T-cell (primary cell): ENCODE data around the gene C2orf92. TPM values are rescaled to one million over a fixed set of nuclear protein-coding genes. Genes with fewer than 3 reads are reported as not detected.

Experiments used
- ATAC-seq, 4 experiments: fragments of 200-7000 bp in 3 of 4; fragments of 150-1000 bp in 1 of 4; cut with Tn5 transposase; replicated peaks in 1 of 4; 1 replicate in 3 of 4; 2 replicates in 1 of 4; pipeline ENCODE4 v1.10.0; 2021; ENCODE audit warnings: moderate library complexity in 3 of 4, mild to moderate bottlenecking in 2 of 4, moderate number of reproducible peaks in 1 of 4
- CTCF ChIA-PET, 2 donors: fragments of 300-600 bp; sonication (Branson Sonifier 250); formaldehyde crosslinking; loops; one replicate each; lab custom pipeline; 2022; ENCODE audit warnings: antibody characterized with exemption in 2 of 2; lab: Charles Lee
- POLR2A ChIA-PET, 2 donors: fragments of 300-600 bp; sonication (Branson Sonifier 250); formaldehyde crosslinking; loops; one replicate each; lab custom pipeline; 2022; ENCODE audit warnings: antibody characterized with exemption in 2 of 2; lab: Charles Lee
- DNase-seq, 35 experiments: peaks; one replicate each; pipeline versions ENCODE4 v3.0.0 to v3.0.0-alpha.2; 2013 to 2023
- H3K27ac ChIP-seq: one replicate; pipeline ENCODE4 v1.5.1; 2013; ENCODE audit warnings: low read length
- H3K27me3 ChIP-seq, 2 experiments: replicated peaks in 1 of 2; 1 replicate in 1 of 2; 2 replicates in 1 of 2; pipeline versions ENCODE4 v1.6.1 to v1.7.0; 2013; ENCODE audit warnings: low read length in 1 of 2, mixed read lengths in 1 of 2; ENCODE audit not compliant: control insufficient read depth in 2 of 2, insufficient read depth in 2 of 2; ENCODE audit errors: extremely low read depth in 1 of 2
- H3K36me3 ChIP-seq, 2 donors: 1 replicate in 1 of 2; 2 replicates in 1 of 2; pipeline versions ENCODE4 v1.6.1 to v1.7.0; 2013; ENCODE audit warnings: low read length in 1 of 2; ENCODE audit not compliant: control insufficient read depth in 2 of 2, insufficient read depth in 1 of 2; ENCODE audit errors: extremely low read depth in 1 of 2
- H3K4me1 ChIP-seq, 2 experiments: 1 replicate in 1 of 2; 2 replicates in 1 of 2; pipeline versions ENCODE4 v1.6.1 to v1.7.0; 2013; ENCODE audit warnings: low read length in 2 of 2, mixed read lengths in 1 of 2; ENCODE audit not compliant: insufficient read depth in 2 of 2, control insufficient read depth in 1 of 2; ENCODE audit errors: extremely low read depth in 1 of 2
- H3K4me3 ChIP-seq, 2 donors: 1 replicate in 1 of 2; 2 replicates in 1 of 2; pipeline versions ENCODE4 v1.5.1 to v1.7.0; 2013; ENCODE audit warnings: mild to moderate bottlenecking in 2 of 2, low read length in 1 of 2, moderate library complexity in 1 of 2; ENCODE audit not compliant: control insufficient read depth in 1 of 2; ENCODE audit errors: extremely low read depth in 1 of 2
- H3K9me3 ChIP-seq: 2 replicates; pipeline ENCODE4 v1.7.0; 2013
- H3K27ac Mint-ChIP-seq, 2 donors: one replicate each; pipeline ENCODE4 v1.8.0; 2020 to 2021; ENCODE audit warnings: mild to moderate bottlenecking in 2 of 2, mixed read lengths in 2 of 2
- H3K27me3 Mint-ChIP-seq, 2 donors: one replicate each; pipeline ENCODE4 v1.8.0; 2021 to 2022; ENCODE audit warnings: mixed read lengths in 2 of 2
- H3K36me3 Mint-ChIP-seq: one replicate; pipeline ENCODE4 v1.8.0; 2021; ENCODE audit warnings: mixed read lengths
- H3K4me1 Mint-ChIP-seq, 3 donors: one replicate each; pipeline ENCODE4 v1.8.0; 2020 to 2022; ENCODE audit warnings: mixed read lengths in 3 of 3, mild to moderate bottlenecking in 1 of 3
- H3K4me3 Mint-ChIP-seq, 3 donors: one replicate each; pipeline ENCODE4 v1.8.0; 2020 to 2022; ENCODE audit warnings: mild to moderate bottlenecking in 3 of 3, mixed read lengths in 3 of 3, moderate library complexity in 3 of 3
- H3K9me3 Mint-ChIP-seq, 3 donors: one replicate each; pipeline ENCODE4 v1.8.0; 2020 to 2022; ENCODE audit warnings: mixed read lengths in 3 of 3
- WGBS: methylation state at CpG from one replicate; pipeline ENCODE4 v1.1.5; 2013; ENCODE audit warnings: missing lambda C conversion rate; ENCODE audit not compliant: insufficient coverage; 5-methylcytosine and 5-hydroxymethylcytosine counted together
- total RNA-seq, 35 experiments: library from RNA in 6 of 35; stranded (reverse) in 6 of 35; fragments of 120-200 nt in 1 of 35; gene quantifications; one replicate each; pipeline versions ENCODE4 v1.2.1 to v1.2.4 and lab custom pipeline; 2013 to 2026

Gene C2orf92
- total RNA-seq, 5 donors from 2014 or later (not counting 1 experiment from before 2014, with no cell fraction given): 15.3 to 24.1 (median 16.6) TPM

- no peaks in the 10 kb centered on the region for H3K9me3 ChIP-seq
- no peaks in the 10 kb centered on the region for H3K27me3 ChIP-seq
- Mint-ChIP-seq H3K9me3 (no peaks in the 10 kb centered on the region), H3K36me3 (no peaks in the 10 kb centered on the region), H3K27me3 (no peaks in the 10 kb centered on the region), H3K27ac (no peak overlapping the region), H3K4me1 (peaks cover 5 to 9% (median 6%) of the 10 kb centered on the region in 3 donors), H3K4me3 (no peak overlapping the region)
- POLR2A ChIA-PET: no interaction called here
- H3K27ac ChIP-seq: no peak overlapping the region
- no peak overlapping the region for H3K4me3 ChIP-seq
- H3K4me1 ChIP-seq: no peaks in the 10 kb centered on the region
- CTCF ChIA-PET: no interaction called here
- DNase-seq: no peak
- no peaks in the 10 kb centered on the region for H3K36me3 ChIP-seq
- ATAC-seq: no peak
Observed at GRCh38 chr2:97693476-97693875, 24.0 kb downstream of the C2orf92 start.

- POLR2A ChIA-PET: interaction anchor here in 1 of 2 donors (0.7 kb wide), 1 partner anchor 105 kb away, joined by 3 read pairs; no protein-coding TSS in a partner anchor
- CTCF ChIA-PET: interaction anchor here (0.6 to 5.4 kb wide), 5 partner anchors 28 to 105 kb away, joined by 3 to 52 read pairs (median 4); partner anchors contain the start of genes ANKRD36B (in 1 of the 2) and COX5B (in 1 of the 2)
- no peak overlapping the region for H3K27ac Mint-ChIP-seq
- H3K27ac ChIP-seq: no peak overlapping the region
- H3K4me1 Mint-ChIP-seq: peaks cover 9 to 11% (median 9%) of the 10 kb centered on the region in 3 donors
- no peaks in the 10 kb centered on the region for H3K27me3 ChIP-seq
- no peak overlapping the region for H3K4me3 ChIP-seq
- no peaks in the 10 kb centered on the region for H3K36me3 ChIP-seq
- WGBS: 100% methylated on average over 2 of the region's 5 CpGs
- H3K9me3 ChIP-seq: no peaks in the 10 kb centered on the region
- no peak overlapping the region for H3K4me3 Mint-ChIP-seq
- no peaks in the 10 kb centered on the region for H3K4me1 ChIP-seq
- H3K9me3 Mint-ChIP-seq: no peaks in the 10 kb centered on the region
- no peak for ATAC-seq
- DNase-seq: no peak
- no peaks in the 10 kb centered on the region for H3K27me3 Mint-ChIP-seq
- no peaks in the 10 kb centered on the region for H3K36me3 Mint-ChIP-seq
Observed at GRCh38 chr2:97695744-97696143, 26.2 kb downstream of the C2orf92 start.

GRCh38 chr2:97697252-97698235, 28.0 kb downstream of the C2orf92 start:
- Mint-ChIP-seq H3K27me3 (no peaks in the 10 kb centered on the region), H3K4me1 (peaks cover 9 to 11% (median 9%) of the 10 kb centered on the region in 3 donors), H3K9me3 (no peaks in the 10 kb centered on the region), H3K27ac (peak overlapping the region in 1 of 2 donors; percentile 8), H3K4me3 (peak overlapping the region in 1 of 3 donors; percentile 14), H3K36me3 (no peaks in the 10 kb centered on the region)
- DNase-seq: peak; percentile 75 to 96 (median 91)
- H3K36me3 ChIP-seq: no peaks in the 10 kb centered on the region
- H3K9me3 ChIP-seq: no peaks in the 10 kb centered on the region
- no peaks in the 10 kb centered on the region for H3K27me3 ChIP-seq
- ChIA-PET POLR2A (interaction anchor here in 1 of 2 donors (0.5 to 0.6 kb wide), 2 partner anchors 13 to 106 kb away, joined by 3 to 8 read pairs; no protein-coding TSS in a partner anchor), CTCF (interaction anchor here (0.5 to 5.4 kb wide), 20 partner anchors 8 to 1170 kb away, joined by 3 to 52 read pairs (median 4); partner anchors contain the start of genes ANKRD36B (in 2 of the 2), ACTR1B (in 1 of the 2) and COX5B (in 1 of the 2))
- no peak overlapping the region for H3K27ac ChIP-seq
- no peak overlapping the region for H3K4me3 ChIP-seq
- 78% methylated on average over 2 of the region's 14 CpGs for WGBS
- ATAC-seq: peak; percentile 90 to 94 (median 92)
- H3K4me1 ChIP-seq: no peaks in the 10 kb centered on the region

GRCh38 chr2:97698530-97698929, 29.0 kb downstream of the C2orf92 start:
- no peak overlapping the region for H3K27ac ChIP-seq
- DNase-seq (no peak), ATAC-seq (no peak)
- no peaks in the 10 kb centered on the region for H3K4me1 ChIP-seq
- H3K9me3 ChIP-seq: no peaks in the 10 kb centered on the region
- Mint-ChIP-seq H3K4me3 (no peak overlapping the region), H3K27ac (no peak overlapping the region), H3K9me3 (no peaks in the 10 kb centered on the region), H3K36me3 (no peaks in the 10 kb centered on the region), H3K4me1 (peaks cover 9 to 11% (median 9%) of the 10 kb centered on the region in 3 donors), H3K27me3 (no peaks in the 10 kb centered on the region)
- POLR2A ChIA-PET: interaction anchor here in 1 of 2 donors (0.5 kb wide), 1 partner anchor 107 kb away, joined by 8 read pairs; no protein-coding TSS in a partner anchor
- WGBS: no CpG with 5 or more reads among the region's 4 CpGs
- H3K4me3 ChIP-seq: no peak overlapping the region
- H3K36me3 ChIP-seq: no peaks in the 10 kb centered on the region
- CTCF ChIA-PET: interaction anchor here (0.5 to 5.4 kb wide), 18 partner anchors 7 to 1171 kb away, joined by 3 to 52 read pairs (median 4); partner anchors contain the start of genes ANKRD36B (in 2 of the 2), ACTR1B (in 1 of the 2) and COX5B (in 1 of the 2)
- no peaks in the 10 kb centered on the region for H3K27me3 ChIP-seq

GRCh38 chr2:97699765-97700444, 30.4 kb downstream of the C2orf92 start:
- H3K27ac ChIP-seq: no peak overlapping the region
- DNase-seq (peak in 34 of 35 experiments; percentile 32 to 76 (median 56)), ATAC-seq (peak; percentile 84 to 85 (median 84))
- Mint-ChIP-seq H3K9me3 (no peaks in the 10 kb centered on the region), H3K27me3 (no peaks in the 10 kb centered on the region), H3K27ac (no peak overlapping the region), H3K4me1 (peaks cover 9 to 11% (median 9%) of the 10 kb centered on the region in 3 donors), H3K36me3 (no peaks in the 10 kb centered on the region), H3K4me3 (no peak overlapping the region)
- no peaks in the 10 kb centered on the region for H3K4me1 ChIP-seq
- CTCF ChIA-PET: interaction anchor here (0.6 to 5.4 kb wide), 28 partner anchors 9 to 983 kb away, joined by 3 to 52 read pairs (median 4); partner anchors contain the start of genes ANKRD36B (in 1 of the 2) and COX5B (in 1 of the 2)
- no peaks in the 10 kb centered on the region for H3K36me3 ChIP-seq
- WGBS: 76% methylated on average over 9 of the region's 11 CpGs
- no peak overlapping the region for H3K4me3 ChIP-seq
- POLR2A ChIA-PET: no interaction called here
- no peaks in the 10 kb centered on the region for H3K9me3 ChIP-seq
- no peaks in the 10 kb centered on the region for H3K27me3 ChIP-seq
